Suppressor macrophage (primary cell): ENCODE data around the gene GCK.

Experiments
- DNase-seq, 4 experiments: peaks; one replicate each; pipeline ENCODE4 v3.0.0-alpha.2; 2020 to 2022
- total RNA-seq, 17 experiments: gene quantifications; one replicate each; lab custom pipeline; 2026; ENCODE audit warnings: mixed read lengths in 6 of 17, inconsistent platforms in 3 of 17; lab: John Stamatoyannopoulos, UW

The GCK gene
- total RNA-seq = 0 to 2.4 (median 0) reads per million in 17 experiments

GRCh38 chr7:44189286-44189992 is at the start of gene GCK:
GCK (minus strand) TSS chr7:44189439; CDS start chr7:44188953, 486 bp downstream.
- DNase-seq = no peak

GRCh38 chr7:44238116-44238695 is 49.0 kb upstream of the GCK start:
- no peak for DNase-seq

- no peak for DNase-seq
These were observed 48.5 kb upstream of the GCK start for GRCh38 chr7:44237696-44238095.

- peak; percentile 52 to 77 (median 72) for DNase-seq
These were observed 47.1 kb upstream of the GCK start for GRCh38 chr7:44236333-44236728.

- no peak for DNase-seq
These were observed 46.5 kb upstream of the GCK start for GRCh38 chr7:44235582-44236332.

GRCh38 chr7:44235066-44235465 is 45.8 kb upstream of the GCK start:
- no peak for DNase-seq

- no peak for DNase-seq
These were observed 43.9 kb upstream of the GCK start for GRCh38 chr7:44232901-44233715.

GRCh38 chr7:44232396-44232795 is 43.2 kb upstream of the GCK start:
- DNase-seq = no peak

- DNase-seq = no peak
These were observed 41.8 kb upstream of the GCK start for GRCh38 chr7:44231088-44231487.

- no peak for DNase-seq
These were observed 41.0 kb upstream of the GCK start for GRCh38 chr7:44230286-44230685.

- no peak for DNase-seq
These were observed 40.4 kb upstream of the GCK start for GRCh38 chr7:44229546-44230105.

GRCh38 chr7:44228571-44229350 is 39.5 kb upstream of the GCK start:
- no peak for DNase-seq

- DNase-seq = no peak
These were observed 38.7 kb upstream of the GCK start for GRCh38 chr7:44227911-44228310.

GRCh38 chr7:44226396-44226753 is 37.1 kb upstream of the GCK start:
- no peak for DNase-seq

GRCh38 chr7:44225566-44226395 is 36.5 kb upstream of the GCK start:
- no peak for DNase-seq

- DNase-seq = no peak
These were observed 35.8 kb upstream of the GCK start for GRCh38 chr7:44224974-44225565.

- DNase-seq = no peak
These were observed 35.1 kb upstream of the GCK start for GRCh38 chr7:44224080-44224973.

GRCh38 chr7:44223362-44224079 is 34.3 kb upstream of the GCK start:
- no peak for DNase-seq
